Fibroblast of lung (primary cell): Measurements from ENCODE around the gene SERPINH1. TPM values are rescaled to one million over a fixed set of nuclear protein-coding genes. Genes with fewer than 3 reads are reported as not detected.

Source experiments
- DNase-seq, 2 donors: peaks; one replicate each; pipeline versions ENCODE4 v3.0.0 to v3.0.0-alpha.2; 2010; ENCODE audit warnings: low read depth in 2 of 2
- H2AFZ ChIP-seq: 2 replicates; pipeline ENCODE4 v1.5.1; 2012; ENCODE audit warnings: low read length, control low read depth, inconsistent platforms
- H3K27ac ChIP-seq: 2 replicates; pipeline ENCODE4 v1.5.1; 2011; ENCODE audit warnings: low read length, control low read depth; ENCODE audit not compliant: insufficient read depth
- H3K27me3 ChIP-seq: 2 replicates; pipeline ENCODE4 v1.5.1; 2011; ENCODE audit warnings: mild to moderate bottlenecking, low read length; ENCODE audit not compliant: control insufficient read depth, insufficient read depth
- H3K36me3 ChIP-seq: 2 replicates; pipeline ENCODE4 v1.5.1; 2011; ENCODE audit warnings: low read length; ENCODE audit not compliant: control insufficient read depth, insufficient read depth
- H3K4me1 ChIP-seq: 2 replicates; pipeline ENCODE4 v1.5.1; 2011; ENCODE audit warnings: low read length; ENCODE audit not compliant: control insufficient read depth, insufficient read depth; ENCODE audit errors: extremely low read depth
- H3K4me2 ChIP-seq: 2 replicates; pipeline ENCODE4 v1.5.1; 2011; ENCODE audit warnings: low read length, control low read depth; ENCODE audit not compliant: insufficient read depth; ENCODE audit errors: extremely low read depth
- H3K4me3 ChIP-seq, 4 experiments: fragments of 200-600 bp in 1 of 4; sonication (generic) in 1 of 4; replicated peaks in 1 of 4; 2 replicates each; pipeline ENCODE4 v1.5.1; 2011 to 2016; ENCODE audit warnings: low read length in 4 of 4, low read depth in 3 of 4, mild to moderate bottlenecking in 3 of 4, control low read depth in 2 of 4, inconsistent platforms in 1 of 4, mixed read lengths in 1 of 4; ENCODE audit not compliant: insufficient read depth in 1 of 4; ENCODE audit errors: control extremely low read depth in 1 of 4
- H3K79me2 ChIP-seq: 2 replicates; pipeline ENCODE4 v1.5.1; 2012; ENCODE audit warnings: mild to moderate bottlenecking, low read length, inconsistent platforms; ENCODE audit not compliant: control insufficient read depth, insufficient read depth
- H3K9ac ChIP-seq: 2 replicates; pipeline ENCODE4 v1.5.1; 2011; ENCODE audit warnings: mild to moderate bottlenecking, low read length, control low read depth; ENCODE audit not compliant: insufficient read depth
- H3K9me3 ChIP-seq: 2 replicates; pipeline ENCODE4 v1.5.1; 2012; ENCODE audit warnings: low read depth, low read length; ENCODE audit not compliant: control insufficient read depth, insufficient read depth
- H4K20me1 ChIP-seq: 2 replicates; pipeline ENCODE4 v1.5.1; 2011; ENCODE audit warnings: low read length; ENCODE audit not compliant: control insufficient read depth, insufficient read depth; ENCODE audit errors: extremely low read depth
- EZH2 ChIP-seq: IDR thresholded peaks from 2 replicates; pipeline ENCODE4 v1.5.1; 2012; ENCODE audit warnings: low read length, control low read depth, mild to moderate bottlenecking; ENCODE audit errors: missing control alignments
- polyA plus RNA-seq, 2 donors: library from polyadenylated mRNA; depleted of rRNA in 1 of 2; stranded (reverse) in 1 of 2; unstranded in 1 of 2; fragments of >200 nt; gene quantifications; 2 replicates each; pipeline ENCODE4 v1.2.1, GENCODE V29; 2011 to 2012; ENCODE audit warnings: missing spikeins in 1 of 2
- total RNA-seq: library from RNA; depleted of rRNA; stranded (reverse); fragments of >200 nt; gene quantifications from 2 replicates; pipeline ENCODE4 v1.2.1, GENCODE V29; 2014
- TF ChIP-seq, protein P1 (sequence below), 2 donors: IDR thresholded peaks in 1 of 2; conservative IDR thresholded peaks in 1 of 2; 1 replicate in 1 of 2; 2 replicates in 1 of 2; pipeline ENCODE4 v1.5.1; 2011 to 2012; ENCODE audit warnings: low read length in 2 of 2, control low read depth in 1 of 2, inconsistent platforms in 1 of 2, low read depth in 1 of 2, mild to moderate bottlenecking in 1 of 2

Gene SERPINH1
- total and polyA plus RNA-seq, 2 donors (not counting 1 experiment from before 2014, with no cell fraction given): 491 to 750 TPM

DNA sequence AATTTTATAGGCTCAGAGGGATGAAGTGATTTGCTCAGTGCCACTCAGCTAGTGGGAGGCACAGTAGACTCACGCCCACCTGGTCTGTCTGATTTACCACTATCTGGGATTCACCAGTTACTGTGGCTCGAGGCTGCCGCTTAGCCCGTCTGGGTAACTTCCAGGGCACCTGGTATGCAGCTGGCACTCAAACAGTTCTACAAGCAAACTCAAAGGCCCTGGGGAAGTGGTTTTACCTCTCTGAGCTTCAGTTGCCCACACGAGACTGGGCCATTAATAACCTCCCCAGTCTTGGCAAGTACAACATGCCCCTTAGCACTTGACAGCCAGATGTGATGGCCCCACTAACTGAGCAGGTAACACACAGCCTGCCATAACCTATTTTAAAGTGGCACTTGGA lies 38.9 kb upstream of the SERPINH1 start:
- H3K9me3 ChIP-seq: no peaks in the 10 kb centered on the region
- H3K9ac ChIP-seq: no peak overlapping the region
- no peak overlapping the region for H2AFZ ChIP-seq
- no peaks in the 10 kb centered on the region for H4K20me1 ChIP-seq
- TF ChIP-seq, protein P1, sequence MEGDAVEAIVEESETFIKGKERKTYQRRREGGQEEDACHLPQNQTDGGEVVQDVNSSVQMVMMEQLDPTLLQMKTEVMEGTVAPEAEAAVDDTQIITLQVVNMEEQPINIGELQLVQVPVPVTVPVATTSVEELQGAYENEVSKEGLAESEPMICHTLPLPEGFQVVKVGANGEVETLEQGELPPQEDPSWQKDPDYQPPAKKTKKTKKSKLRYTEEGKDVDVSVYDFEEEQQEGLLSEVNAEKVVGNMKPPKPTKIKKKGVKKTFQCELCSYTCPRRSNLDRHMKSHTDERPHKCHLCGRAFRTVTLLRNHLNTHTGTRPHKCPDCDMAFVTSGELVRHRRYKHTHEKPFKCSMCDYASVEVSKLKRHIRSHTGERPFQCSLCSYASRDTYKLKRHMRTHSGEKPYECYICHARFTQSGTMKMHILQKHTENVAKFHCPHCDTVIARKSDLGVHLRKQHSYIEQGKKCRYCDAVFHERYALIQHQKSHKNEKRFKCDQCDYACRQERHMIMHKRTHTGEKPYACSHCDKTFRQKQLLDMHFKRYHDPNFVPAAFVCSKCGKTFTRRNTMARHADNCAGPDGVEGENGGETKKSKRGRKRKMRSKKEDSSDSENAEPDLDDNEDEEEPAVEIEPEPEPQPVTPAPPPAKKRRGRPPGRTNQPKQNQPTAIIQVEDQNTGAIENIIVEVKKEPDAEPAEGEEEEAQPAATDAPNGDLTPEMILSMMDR (conservative IDR thresholded peaks at IDR 0.05 in 1 of 2, IDR thresholded peaks at IDR 0.05 in 1 of 2; ENCODE audit: low read depth in 1 of 2, low read length in 2 of 2): no peak
- TF ChIP-seq EZH2: no peak
- H3K27ac ChIP-seq: no peak overlapping the region
- H3K4me1 ChIP-seq: no peaks in the 10 kb centered on the region
- no peak overlapping the region for H3K4me2 ChIP-seq
- no peaks in the 10 kb centered on the region for H3K79me2 ChIP-seq
- no peak overlapping the region for H3K4me3 ChIP-seq
- no peaks in the 10 kb centered on the region for H3K36me3 ChIP-seq
- no peak for DNase-seq
- H3K27me3 ChIP-seq: peaks cover 17% of the 10 kb centered on the region

DNA sequence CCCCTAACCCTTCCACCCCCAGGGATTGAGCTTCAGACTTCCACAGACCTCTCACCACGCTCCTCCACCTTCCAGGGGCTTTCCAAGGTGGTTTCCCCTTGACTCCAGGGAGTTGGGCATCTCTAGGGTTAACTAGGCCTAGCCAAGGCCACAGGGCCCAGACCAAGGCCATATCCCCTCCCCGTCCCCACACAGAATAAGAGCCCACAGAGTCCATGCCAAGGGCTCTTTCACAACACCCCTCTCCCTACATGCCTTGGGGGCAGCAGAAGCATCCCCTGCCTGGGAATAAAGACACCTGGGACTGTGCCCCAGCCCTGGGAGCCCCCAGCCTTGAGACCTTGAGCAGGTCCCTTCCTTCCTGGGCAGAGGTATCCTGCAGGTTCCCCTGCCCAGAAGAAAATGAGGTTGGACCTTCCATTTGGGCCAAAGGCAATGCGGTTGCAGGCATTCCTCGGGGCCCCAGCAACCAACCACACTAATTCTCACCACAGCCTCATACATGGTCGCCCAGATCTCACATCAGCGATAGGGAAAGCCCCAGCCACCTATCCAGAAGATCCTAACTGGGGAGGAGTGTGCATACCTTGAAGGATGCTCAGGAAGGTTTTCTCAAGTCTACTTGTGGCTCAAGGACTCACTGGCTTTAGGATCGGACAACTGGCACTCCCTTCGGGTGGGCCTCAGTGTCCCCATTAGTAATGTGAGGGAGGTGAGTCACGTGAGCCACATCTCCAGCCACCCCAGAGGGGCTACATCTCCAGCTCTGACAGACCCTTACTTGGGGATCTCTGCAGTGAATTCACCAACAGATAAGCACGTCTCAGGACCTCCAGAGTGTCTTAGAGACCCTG lies 38.0 kb upstream of the SERPINH1 start:
- no peaks in the 10 kb centered on the region for H3K36me3 ChIP-seq
- no peak for DNase-seq
- H4K20me1 ChIP-seq: no peaks in the 10 kb centered on the region
- TF ChIP-seq EZH2: no peak
- TF ChIP-seq, protein P1 (conservative IDR thresholded peaks at IDR 0.05 in 1 of 2, IDR thresholded peaks at IDR 0.05 in 1 of 2; ENCODE audit: low read depth in 1 of 2, low read length in 2 of 2): no peak
- no peak overlapping the region for H3K9ac ChIP-seq
- H2AFZ ChIP-seq: no peak overlapping the region
- H3K4me2 ChIP-seq: no peak overlapping the region
- peak overlapping the region in 1 of 4 experiments; percentile 66 for H3K4me3 ChIP-seq
- H3K9me3 ChIP-seq: no peaks in the 10 kb centered on the region
- H3K4me1 ChIP-seq: no peaks in the 10 kb centered on the region
- peaks cover 21% of the 10 kb centered on the region for H3K27me3 ChIP-seq
- no peaks in the 10 kb centered on the region for H3K79me2 ChIP-seq
- H3K27ac ChIP-seq: no peak overlapping the region

DNA sequence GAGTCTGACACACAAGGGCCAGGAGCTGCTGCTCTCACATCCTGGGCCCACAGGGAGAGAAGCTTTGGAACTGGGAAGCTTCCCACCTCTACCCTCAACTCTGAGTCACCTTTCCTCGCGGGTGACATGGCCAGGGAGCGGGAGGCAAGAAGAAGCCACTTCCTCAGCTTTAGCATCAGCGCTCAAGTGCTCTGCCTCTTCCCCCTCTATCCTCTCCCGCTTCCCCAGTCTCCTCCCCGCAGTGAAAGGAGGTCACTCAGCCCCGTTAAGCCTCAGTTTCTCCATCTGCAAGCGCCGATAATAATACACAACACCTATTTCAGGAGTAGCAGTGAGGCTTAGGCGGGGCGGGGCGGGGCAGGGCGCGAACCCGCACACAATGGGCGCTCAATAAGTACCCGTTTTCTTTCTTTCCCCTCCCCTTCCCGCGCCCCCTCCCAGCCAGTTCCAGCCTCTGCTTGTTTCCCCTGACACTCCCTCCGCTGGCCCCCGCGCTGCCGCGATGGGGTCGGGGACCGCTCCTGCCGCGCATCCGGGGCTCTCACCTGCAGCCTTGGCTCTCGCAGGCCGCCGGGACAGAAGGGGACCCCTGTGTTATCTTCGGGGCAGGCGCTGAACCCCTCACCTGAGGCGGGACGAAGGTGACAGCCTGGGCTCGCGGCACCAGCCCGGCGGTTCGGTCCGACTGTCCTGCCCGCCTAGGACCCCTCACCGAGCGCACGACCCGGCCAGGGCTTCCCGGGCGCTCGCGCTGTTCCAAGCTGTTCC lies 37.2 kb upstream of the SERPINH1 start:
- Histone ChIP-seq H3K36me3 (no peaks in the 10 kb centered on the region), H3K9me3 (no peaks in the 10 kb centered on the region), H3K9ac (peak overlapping the region; percentile 57), H3K27ac (no peak overlapping the region), H2AFZ (peak overlapping the region; percentile 54), H4K20me1 (no peaks in the 10 kb centered on the region), H3K27me3 (peaks cover 21% of the 10 kb centered on the region), H3K4me2 (peak overlapping the region; percentile 88), H3K4me1 (no peaks in the 10 kb centered on the region), H3K79me2 (no peaks in the 10 kb centered on the region), H3K4me3 (peak overlapping the region; percentile 53 to 66 (median 56))
- no peak for TF ChIP-seq EZH2
- TF ChIP-seq, protein P1 (conservative IDR thresholded peaks at IDR 0.05 in 1 of 2, IDR thresholded peaks at IDR 0.05 in 1 of 2; ENCODE audit: low read depth in 1 of 2, low read length in 2 of 2): no peak
- peak in 1 of 2 donors; percentile 42 for DNase-seq
